NOMO-1 (cell line): Measurements from ENCODE around the gene ZNF674.
"Not testable (repeated sequence)": the region's sequence is repeated elsewhere in the genome, so short reads cannot be mapped to it uniquely, and the experiment has no call there.

ENCODE experiments used
- DNase-seq, 2 experiments: peaks; one replicate each; lab custom pipeline; 2025; ENCODE audit not compliant: unreplicated experiment in 2 of 2; lab: John Stamatoyannopoulos, UW

The ZNF674 gene

DNA sequence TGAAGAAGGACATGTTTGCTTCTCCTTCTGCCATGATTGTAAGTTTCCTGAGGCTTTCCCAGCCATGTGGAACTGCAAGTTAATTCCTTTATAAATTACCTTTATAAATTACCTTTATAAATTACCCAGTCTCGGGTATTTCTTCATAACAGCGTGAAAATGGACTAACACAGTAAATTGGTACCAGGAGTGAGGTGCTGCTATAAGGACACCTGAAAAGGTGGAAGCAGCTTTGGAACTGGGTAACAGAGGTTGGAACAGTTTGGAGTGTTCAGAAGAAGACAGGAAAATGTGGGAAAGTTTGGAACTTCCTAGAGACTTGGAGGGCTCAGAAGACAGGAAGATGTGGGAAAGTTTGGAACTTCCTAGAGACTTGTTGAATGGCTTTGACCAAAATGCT, 66.6 kb downstream of the ZNF674 start:
- DNase-seq, result not testable (repeated sequence)

GRCh38 chrX:46477435-46477834, 67.8 kb downstream of the ZNF674 start:
- no peak for DNase-seq

GRCh38 chrX:46465203-46465602, 80.0 kb downstream of the ZNF674 start:
- no peak for DNase-seq

DNA sequence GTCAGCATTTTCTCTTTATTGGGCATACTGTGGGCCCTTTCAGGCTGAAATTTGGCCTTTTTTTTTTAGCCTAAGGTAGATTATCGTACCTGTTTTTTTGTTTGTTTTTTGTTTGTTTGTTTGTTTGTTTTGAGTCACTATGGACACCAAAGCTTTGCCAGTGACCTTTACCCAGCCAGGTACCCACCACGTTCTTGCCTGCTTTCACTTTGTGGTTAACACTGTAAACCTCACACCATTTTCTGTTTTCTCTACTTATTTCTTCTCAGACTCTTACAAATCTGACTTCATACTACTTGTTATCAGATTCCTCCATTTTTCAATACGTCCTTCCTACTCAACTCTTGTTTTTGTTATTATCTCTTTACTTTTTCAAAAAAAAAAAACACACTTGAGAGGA, 81.5 kb downstream of the ZNF674 start:
- DNase-seq, result no peak

DNA sequence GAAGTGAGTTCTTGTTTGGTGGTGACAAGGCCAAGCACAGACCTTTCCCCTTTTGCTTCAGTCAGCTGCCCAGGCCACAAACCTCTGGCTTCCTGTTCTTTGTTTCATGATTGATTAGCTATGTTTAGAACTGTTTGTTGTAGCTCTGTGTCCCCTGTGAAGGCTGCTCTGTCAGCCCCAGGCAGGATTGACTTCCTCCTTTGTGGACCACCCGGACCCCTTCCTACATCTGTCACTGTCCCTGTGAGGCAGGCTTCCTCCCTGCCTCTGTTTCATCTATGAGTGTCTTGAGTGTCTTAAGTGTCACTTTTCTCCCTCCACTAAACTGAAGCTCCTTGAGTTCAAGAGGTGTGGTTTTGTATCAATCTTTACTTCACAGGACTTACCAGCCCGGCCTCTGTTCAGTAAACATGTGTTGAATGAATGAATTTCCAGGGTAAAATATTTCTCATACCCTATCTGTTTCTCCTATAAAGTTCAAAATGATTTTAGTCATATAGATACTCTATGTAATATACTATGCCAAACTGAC, 83.5 kb downstream of the ZNF674 start:
- DNase-seq, result no peak

DNA sequence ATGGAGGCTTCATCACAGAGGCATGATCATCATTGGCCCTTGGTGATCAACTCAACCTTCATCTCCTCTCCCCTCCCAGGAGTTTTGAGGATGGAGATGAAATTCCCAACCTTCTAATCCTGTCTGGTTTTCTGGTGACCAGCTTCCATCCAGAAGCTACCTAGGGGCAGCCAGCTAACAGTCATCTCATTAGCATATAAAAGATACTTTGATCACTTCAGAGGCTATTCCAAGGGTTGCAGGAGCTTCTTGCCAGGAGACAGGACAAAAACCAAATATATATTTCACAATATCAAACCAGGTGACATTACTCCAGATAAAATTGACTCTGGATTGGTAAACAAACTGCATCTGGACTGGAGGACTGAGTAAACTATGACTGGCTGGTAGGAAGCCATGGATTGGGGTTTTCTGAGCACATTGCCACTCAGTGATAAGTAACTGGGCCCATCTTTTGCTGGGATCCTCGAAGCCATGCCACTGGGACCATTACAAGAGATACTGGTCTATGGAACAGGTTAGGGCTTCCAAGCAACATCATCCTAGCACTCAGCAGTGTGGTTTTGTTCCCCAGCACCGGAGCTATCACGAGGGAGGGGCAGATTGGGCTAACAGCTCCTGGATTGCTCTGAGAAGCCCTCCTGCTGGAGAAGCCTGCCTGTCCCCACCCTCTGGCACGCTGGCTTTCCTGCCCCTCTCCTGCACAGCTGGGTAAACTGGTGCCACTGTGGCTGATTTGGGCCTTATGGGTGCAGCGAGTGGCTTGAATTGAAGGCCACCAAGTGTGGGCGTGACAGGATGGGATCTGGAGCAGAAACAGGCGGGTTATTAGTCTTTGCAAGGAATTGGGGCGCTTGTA, 84.2 kb downstream of the ZNF674 start:
- DNase-seq, result not testable (repeated sequence)

DNA sequence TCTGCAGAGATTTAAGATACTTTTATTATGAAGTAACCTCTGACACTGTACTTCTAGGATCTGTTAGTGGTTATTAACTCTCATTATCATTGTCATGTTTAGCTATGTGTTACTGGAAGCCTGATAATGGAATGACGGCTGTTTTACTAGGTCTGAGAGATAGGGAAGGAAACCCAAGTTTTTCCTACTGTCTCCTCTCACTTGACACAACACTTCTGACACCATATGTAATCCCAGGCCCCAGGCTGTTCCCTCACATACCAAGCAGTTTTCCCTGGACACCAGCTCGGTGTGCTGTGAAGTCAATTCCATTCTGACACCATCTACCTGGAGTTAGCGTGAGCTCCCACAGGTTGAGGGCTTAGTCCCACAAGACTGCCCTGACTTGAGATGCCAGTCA, 85.6 kb downstream of the ZNF674 start:
- DNase-seq, result no peak

DNA sequence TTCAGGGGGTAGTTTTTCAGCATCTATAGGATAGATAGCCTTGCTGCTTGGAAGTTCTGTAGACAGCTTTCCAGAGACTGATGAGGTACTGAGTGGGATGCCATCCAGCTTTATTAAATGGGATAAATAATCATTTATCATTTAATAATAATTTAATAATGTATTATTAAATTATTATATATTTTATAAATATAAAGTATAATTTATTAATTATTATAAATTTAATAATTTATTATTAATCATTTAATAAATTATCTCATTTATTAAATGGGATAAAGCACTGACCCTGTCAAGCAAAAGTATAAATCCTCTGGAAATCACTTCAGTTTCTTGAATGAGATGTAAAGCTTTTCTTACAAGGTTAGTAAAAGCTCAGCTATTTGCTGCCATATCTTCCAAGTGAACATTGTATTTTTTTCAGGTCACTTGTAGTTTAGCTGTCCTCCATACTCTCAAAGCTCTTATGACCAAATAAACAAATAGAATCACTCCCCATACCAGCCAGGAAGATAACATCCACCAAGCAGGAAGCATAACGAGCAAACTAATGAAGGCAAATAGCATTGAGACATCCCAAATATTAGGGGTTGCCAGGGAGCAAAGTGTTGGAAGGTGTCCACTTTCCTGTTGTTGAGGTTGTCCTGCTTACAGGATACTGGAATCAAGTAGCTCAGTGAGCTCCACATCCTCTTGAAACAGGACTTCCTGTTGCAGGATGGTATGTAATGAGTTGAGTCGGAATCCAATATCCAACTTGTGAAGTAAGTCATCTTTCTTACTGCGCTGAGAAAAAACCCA, 88.9 kb downstream of the ZNF674 start:
- no peak for DNase-seq
